GM19099 (cell line): Measurements from ENCODE around the gene YAP1.

Source experiments
- POLR2A ChIP-seq: IDR thresholded peaks from 3 replicates; pipeline ENCODE4 v1.6.1; 2011; ENCODE audit warnings: low read depth; ENCODE audit not compliant: insufficient read length; ENCODE audit errors: extremely low read depth

YAP1 gene

DNA sequence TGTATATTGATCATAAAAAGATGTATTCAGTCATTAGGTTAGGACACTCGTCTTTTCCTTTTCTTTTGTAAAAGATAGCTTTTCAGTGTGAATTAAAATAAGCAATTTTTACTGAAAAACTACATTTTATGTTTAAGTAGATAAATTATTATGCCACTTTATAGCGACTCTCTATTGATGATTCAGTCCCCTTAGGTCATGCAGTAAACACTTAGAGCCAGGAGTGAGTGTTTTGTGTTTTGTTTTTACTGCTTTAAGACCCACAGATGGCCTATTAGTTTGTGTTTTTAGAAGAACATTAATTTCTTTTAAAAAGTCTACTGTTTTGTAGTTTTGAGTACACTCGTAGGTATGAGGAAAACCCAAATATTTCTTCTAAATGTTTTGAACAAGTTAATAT lies 86.6 kb downstream of the YAP1 start:
- TF ChIP-seq POLR2A: no peak

DNA sequence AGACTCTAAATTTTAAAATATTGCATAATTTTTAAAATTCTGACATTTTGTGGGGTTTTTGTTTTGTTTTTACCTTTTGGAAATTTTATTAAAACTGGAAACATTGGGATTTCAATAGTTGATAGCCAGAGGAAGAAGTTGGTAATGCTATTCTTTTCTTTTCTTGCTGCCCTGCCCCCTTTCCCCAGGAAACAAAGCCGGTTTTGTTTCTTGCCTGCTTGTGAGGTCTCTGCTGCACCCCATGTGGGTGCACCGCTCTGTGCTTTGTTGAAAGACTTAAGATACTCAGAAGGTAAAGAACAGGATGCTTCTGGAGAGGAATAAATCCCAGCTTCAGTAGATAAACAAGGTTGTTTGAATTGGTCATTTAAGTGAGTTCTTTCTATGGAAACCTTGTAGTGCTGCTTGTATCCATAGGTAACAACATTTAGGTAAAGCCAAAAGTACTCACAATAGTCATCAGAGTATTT lies 87.5 kb downstream of the YAP1 start:
- no peak for TF ChIP-seq POLR2A

DNA sequence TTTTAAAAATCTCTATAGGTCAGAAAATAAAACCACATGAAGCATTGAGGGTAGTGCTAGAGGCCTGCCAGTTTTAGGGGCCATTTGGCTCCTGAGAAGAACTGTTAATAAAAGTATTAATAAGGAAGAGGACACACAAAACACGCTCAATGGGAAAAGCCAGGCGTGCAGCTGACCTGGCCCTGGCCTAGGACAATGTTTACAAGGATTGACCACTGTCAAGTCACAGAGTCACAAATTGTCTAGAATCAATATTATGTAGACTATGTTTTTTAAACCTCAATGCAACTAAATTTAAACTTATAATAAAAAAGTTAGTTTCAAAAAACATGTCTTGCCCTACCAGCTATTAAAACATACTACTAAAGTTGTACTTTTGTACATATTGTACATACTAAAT lies 89.4 kb downstream of the YAP1 start:
- no peak for TF ChIP-seq POLR2A

DNA sequence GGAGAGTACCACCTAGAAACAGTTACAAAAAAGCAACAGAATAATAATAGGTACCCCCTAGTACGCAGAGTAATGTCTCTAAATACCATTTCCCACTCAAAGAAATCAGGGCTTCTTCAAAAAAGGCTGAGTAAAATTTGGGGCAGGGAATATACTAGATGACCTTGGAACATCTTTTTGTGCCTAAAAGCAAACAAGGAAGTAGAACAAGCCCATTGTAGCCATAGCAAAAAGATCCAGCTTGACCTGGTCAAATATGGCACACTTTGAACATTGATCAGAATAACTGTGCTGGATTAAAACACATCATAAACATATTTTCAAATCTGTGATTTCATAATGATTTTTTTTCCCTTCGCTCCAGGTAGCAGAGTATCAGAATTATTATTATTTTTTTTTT lies 91.5 kb downstream of the YAP1 start:
- no peak for TF ChIP-seq POLR2A

DNA sequence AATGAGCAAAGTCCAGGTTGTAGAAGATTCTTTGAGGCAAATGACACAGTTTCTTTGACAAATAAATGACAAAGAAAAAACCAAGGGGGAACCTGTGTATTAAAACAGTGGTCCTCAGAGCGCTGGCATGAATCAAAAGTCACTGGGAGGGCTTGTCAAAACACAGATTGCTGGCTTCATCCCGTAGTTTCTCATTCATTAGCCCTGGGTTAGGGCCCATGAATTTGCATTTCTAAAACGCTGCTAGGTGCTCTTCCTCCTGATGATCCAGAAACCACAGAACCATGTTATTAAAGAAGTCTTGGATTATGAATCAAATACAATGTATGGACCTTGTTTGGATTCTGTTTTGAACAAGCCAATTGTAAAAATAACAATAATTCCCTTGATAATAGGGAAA lies 92.7 kb downstream of the YAP1 start:
- no peak for TF ChIP-seq POLR2A

DNA sequence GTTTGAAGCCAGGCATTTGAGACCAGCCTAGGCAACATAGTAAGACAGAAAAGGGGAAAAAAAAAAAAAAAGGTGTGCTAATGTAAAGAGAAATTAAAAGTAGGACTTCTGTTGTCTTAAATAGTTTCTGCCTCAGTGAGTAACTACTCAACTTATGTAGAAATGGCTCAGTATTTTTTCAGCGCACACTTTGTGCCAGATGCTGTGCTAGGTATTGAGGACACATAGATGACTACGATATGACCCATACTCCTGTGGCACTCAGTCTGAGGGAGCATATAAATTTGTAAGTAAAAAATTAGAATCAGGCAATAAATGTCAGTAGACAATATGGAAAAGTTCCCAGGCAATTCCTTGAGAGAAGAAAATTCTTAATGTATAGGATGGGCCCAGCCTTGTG lies 93.9 kb downstream of the YAP1 start:
- TF ChIP-seq POLR2A: no peak

DNA sequence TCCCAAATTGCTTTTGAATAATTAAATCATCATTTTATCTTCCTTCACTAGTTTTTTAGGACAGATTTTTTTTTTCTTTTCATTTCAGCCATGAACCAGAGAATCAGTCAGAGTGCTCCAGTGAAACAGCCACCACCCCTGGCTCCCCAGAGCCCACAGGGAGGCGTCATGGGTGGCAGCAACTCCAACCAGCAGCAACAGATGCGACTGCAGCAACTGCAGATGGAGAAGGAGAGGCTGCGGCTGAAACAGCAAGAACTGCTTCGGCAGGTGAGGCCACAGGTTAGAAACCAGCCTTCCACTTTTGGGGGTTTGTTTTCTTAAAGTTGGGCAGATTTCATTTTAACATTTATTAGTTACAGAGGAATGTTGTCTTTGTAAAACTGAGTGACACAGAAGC lies 95.6 kb downstream of the YAP1 start:
- no peak for TF ChIP-seq POLR2A

DNA sequence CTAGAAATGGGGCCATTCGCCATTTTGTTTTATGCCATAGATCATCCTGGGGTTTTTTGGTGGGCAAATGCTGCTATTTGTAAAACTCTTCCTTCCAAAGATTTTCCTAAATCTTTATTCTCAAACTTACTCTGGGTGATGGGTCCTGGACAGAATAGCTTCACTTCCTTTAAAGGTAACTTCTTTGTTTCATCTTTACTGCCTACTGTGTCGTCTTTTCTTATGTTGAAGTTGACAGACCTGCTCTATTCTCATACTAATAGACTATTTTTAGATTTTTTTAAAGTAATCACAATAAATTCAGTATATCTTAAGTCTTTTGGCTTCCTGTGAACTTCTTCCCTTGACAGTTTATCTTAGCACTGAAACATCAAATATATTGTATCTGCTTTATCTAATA lies 98.6 kb downstream of the YAP1 start:
- TF ChIP-seq POLR2A: no peak

DNA sequence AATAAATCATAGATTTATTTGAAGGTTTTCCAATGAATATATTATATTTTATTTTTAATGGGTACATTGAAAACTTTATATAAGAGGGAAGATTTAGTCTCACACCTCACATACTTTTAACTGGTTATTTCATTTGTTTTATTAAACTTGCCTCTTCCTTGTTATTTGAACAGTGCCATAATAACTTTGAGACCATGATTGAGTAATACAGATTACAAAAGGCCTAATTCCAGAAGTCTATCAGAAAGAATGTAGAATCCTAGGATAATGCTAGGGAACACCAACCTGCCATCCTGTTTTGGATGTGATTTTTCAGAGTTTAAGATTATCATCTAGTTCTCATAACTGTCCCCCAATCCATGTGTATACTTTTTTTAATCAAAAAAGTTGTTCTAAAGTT lies 104.4 kb downstream of the YAP1 start:
- TF ChIP-seq POLR2A: no peak

DNA sequence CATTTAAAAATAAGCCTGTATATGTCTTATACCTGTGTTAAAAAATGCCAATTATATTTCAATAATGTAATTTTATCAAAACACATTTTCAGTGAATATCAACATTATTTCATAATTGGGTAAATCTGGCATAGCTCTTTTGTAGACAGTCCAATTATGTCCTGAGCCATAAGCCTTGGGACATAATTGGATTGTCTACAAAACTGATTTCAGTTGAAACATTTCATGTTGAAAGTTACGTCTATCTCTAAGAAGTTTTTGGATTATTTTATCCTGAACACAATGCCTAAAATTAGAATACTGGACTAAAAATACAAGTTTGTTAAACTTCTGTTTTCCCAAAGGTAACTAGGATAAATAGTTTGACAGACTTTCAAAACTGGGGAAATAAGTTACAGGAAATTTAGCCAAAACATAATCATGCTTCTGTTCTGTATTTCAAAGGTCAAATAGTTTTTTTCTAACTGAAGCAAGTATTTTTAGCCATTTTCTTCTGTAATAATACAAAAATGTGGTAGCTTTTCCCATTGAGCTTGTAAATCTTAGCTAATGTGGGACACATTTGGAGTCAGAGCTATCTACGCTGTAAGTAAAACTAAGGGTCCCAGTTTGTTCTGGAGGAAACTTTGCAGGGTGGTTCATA lies 106.3 kb downstream of the YAP1 start:
- no peak for TF ChIP-seq POLR2A

DNA sequence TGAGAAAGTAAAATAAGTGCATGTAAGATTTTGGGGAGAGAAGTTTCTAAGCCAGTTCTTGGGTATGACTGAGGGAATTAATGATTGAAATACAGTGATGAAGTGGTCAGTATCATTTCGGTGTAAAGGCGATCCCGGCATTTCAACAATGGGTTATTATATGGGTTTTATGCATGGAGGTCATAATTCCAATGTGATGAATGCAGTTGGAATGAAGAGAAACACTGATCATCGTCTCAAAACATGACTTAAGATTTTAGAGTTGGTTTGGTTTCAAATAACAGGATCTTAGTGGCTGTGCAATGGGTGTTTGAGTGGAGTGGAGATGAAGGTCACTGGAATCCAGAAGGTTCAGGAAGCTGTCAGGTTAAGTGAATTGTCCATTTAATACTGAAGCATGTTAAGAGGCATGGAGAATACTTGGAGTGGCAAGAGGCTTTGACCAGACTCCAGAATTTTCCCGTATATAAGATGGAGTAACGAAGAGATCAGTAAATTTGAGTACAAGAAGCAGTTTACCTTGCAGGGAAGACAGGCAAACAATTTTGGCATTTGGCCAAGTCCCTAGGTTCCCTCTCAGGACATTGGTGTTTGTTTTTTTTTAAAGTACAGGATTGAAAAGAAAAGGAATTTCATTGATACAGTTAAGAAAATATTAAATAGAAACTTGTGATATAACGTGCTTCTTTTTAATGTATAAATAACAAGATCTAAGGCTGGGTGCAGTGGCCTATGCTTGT lies 110.7 kb downstream of the YAP1 start:
- TF ChIP-seq POLR2A: no peak

DNA sequence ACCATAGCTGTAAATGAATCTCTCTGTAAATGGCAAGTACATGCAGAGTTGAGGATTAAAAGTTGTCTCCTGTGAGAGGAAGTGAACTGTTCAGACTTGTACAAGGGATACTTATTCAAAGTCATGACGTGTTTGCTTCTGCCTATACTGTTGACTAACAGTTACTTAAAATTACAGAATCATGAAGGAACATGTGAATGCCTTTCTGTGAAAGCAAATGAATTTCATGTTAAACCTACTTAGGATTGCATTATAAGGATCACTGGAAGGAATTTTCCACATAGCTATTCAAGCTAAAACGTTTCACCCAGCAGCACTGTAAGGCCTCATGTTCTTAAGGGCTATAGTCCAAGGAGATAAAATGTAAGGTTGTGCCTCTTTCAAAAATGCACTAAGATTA lies 113.6 kb downstream of the YAP1 start:
- no peak for TF ChIP-seq POLR2A

DNA sequence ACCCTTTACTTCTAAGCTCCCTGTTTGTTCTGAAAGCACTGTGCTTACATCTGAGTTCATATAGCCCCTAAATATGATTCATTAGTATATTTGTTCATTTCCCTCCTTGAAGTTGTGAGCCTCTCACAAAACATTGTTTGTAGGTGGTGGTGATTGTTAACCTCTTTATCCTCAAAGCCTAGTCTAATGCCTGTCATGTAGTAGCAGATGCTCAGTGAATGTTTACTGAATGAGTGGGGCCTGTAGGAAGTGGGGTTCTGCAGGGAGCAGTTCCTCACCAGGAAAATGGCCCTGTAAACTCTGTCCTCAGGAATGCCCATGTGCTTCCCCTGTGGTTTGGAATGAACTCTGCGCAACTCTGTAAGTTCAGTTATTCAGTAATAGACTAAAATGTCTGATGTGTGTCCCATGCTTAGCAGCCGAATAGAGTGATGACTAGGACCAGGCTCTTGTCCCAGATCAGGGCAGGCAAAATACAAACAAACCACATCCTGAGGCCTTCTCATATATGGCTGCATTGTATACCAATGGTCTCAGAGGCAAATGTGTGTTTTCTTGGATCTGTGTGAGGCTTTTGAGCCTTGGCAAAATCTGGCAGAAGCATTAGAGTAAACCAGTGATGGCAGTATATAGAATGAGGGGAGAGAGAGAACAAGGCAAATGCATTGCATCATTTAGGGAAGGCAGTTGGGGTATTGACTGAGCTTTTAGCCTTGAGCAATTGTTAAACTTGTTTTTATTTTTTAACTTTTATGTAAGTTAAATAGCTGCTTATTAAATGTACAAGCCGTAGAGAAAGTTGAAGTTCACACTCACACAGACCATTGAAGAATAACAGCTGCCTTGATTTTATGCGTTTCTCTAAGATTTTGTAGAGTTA lies 115.7 kb downstream of the YAP1 start:
- TF ChIP-seq POLR2A: no peak

DNA sequence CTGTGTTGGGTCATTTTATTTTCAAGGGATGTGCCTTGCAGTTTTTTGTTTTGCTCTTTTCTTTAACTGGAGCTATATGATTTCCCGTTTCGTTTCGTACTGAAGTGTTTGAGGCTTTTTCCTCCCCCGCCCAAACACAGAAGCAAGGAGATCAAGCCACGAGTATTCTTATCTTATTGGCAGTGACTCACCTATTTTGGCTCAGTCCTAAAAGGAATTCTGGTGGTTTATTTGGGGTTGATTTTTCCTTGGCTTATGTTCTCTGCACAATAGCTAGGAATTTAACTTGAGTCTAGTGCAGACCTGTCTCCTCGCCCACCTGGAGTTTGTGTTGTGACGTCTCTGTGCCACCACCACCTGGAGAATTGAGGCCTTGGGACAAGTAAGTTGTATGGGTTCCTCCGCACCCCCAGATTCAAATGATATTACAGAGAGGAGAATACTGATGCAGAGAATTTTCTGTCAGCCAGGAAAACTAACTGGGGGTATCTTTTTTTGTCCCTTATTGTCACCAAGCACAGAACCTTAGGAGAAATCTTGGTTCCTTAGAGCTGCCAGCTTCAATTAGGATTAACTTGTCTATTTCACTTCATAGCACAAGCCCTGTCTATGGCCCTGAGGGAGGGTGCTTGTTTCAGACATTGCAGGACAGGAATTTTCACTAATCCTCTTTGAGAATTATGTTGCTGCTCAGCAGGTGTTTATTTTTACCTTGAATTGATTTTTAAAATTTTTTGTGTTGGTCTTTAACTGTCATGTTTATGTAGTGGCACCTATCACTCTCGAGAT lies 116.6 kb downstream of the YAP1 start:
- TF ChIP-seq POLR2A: no peak
